Smooth muscle cell (in vitro differentiated cells): ENCODE data around the gene RAVER2. TPM values are rescaled to one million over a fixed set of nuclear protein-coding genes. Genes with fewer than 3 reads are reported as not detected.

ENCODE experiments used
- DNase-seq: peaks from one replicate; lab custom pipeline; 2025; ENCODE audit not compliant: unreplicated experiment; lab: John Stamatoyannopoulos, UW
- H2AFZ ChIP-seq: fragments of 200-600 bp; sonication (generic); 2 replicates; pipeline ENCODE4 v1.6.0; 2016; ENCODE audit warnings: antibody characterized with exemption, low read depth, mild to moderate bottlenecking
- H3F3A ChIP-seq: fragments of 200-600 bp; sonication (generic); 2 replicates; pipeline ENCODE4 v1.6.0; 2017; ENCODE audit warnings: antibody characterized with exemption, low read depth
- H3K27ac ChIP-seq: fragments of 200-600 bp; sonication (generic); 2 replicates; pipeline ENCODE4 v1.5.1; 2016; ENCODE audit warnings: low read depth, mild to moderate bottlenecking
- H3K27me3 ChIP-seq: fragments of 200-600 bp; sonication (generic); 2 replicates; pipeline ENCODE4 v1.6.1; 2016; ENCODE audit warnings: low read depth, mild to moderate bottlenecking
- H3K36me3 ChIP-seq: fragments of 200-600 bp; sonication (generic); 2 replicates; pipeline ENCODE4 v1.5.1; 2016; ENCODE audit warnings: low read depth
- H3K4me1 ChIP-seq: fragments of 200-600 bp; sonication (generic); 2 replicates; pipeline ENCODE4 v1.5.1; 2016; ENCODE audit warnings: low read depth
- H3K4me2 ChIP-seq: fragments of 200-600 bp; sonication (generic); 2 replicates; pipeline ENCODE4 v1.6.0; 2016; ENCODE audit warnings: mild to moderate bottlenecking
- H3K4me3 ChIP-seq: fragments of 200-600 bp; sonication (generic); 2 replicates; pipeline ENCODE4 v1.5.1; 2016; ENCODE audit warnings: mild to moderate bottlenecking
- H3K79me2 ChIP-seq: fragments of 200-600 bp; sonication (generic); 2 replicates; pipeline ENCODE4 v1.6.0; 2016; ENCODE audit warnings: low read depth, mild to moderate bottlenecking
- H3K9ac ChIP-seq: fragments of 200-600 bp; sonication (generic); 2 replicates; pipeline ENCODE4 v1.6.0; 2016; ENCODE audit warnings: low read depth
- H3K9me3 ChIP-seq: fragments of 200-600 bp; sonication (generic); replicated peaks from 2 replicates; pipeline ENCODE4 v1.5.1; 2016; ENCODE audit warnings: low read depth
- H4K20me1 ChIP-seq: fragments of 200-600 bp; sonication (generic); 2 replicates; pipeline ENCODE4 v1.6.0; 2016; ENCODE audit warnings: low read depth
- WGBS: methylation state at CpG from one replicate; pipeline ENCODE4 v1.1.7; 2016; ENCODE audit warnings: low lambda C conversion rate; 5-methylcytosine and 5-hydroxymethylcytosine counted together
- polyA plus RNA-seq: library from polyadenylated mRNA; unstranded; fragments of >200 nt; fragmentation: Nextera tagmentation; extraction: Ambion mirVana; gene quantifications from 2 replicates; pipeline ENCODE4 v1.2.1, GENCODE V29; 2016
- total RNA-seq: library from RNA; depleted of rRNA; stranded (reverse); fragments of >200 nt; gene quantifications from 2 replicates; pipeline ENCODE4 v1.2.3, GENCODE V29; 2014
- TF ChIP-seq, protein P1 (sequence below): fragments of 200-600 bp; sonication (generic); IDR thresholded peaks from 2 replicates; pipeline ENCODE4 v1.5.1; 2017; ENCODE audit warnings: borderline replicate concordance, mild to moderate bottlenecking, antibody characterized with exemption; ENCODE audit not compliant: insufficient read depth, poor library complexity, severe bottlenecking

Gene RAVER2
- total and polyA plus RNA-seq, 2 experiments from 2014 or later: 2.8 to 9.8 TPM

- Histone ChIP-seq H3F3A (no peaks in the 10 kb centered on the region), H2AFZ (no peak overlapping the region), H3K27me3 (no peaks in the 10 kb centered on the region), H3K4me3 (no peak overlapping the region), H3K36me3 (no peaks in the 10 kb centered on the region), H4K20me1 (no peaks in the 10 kb centered on the region), H3K9me3 (no peaks in the 10 kb centered on the region), H3K27ac (no peak overlapping the region), H3K9ac (no peak overlapping the region), H3K4me2 (no peak overlapping the region), H3K4me1 (no peaks in the 10 kb centered on the region), H3K79me2 (no peaks in the 10 kb centered on the region)
- WGBS: 74% methylated on average over 1 of the region's 1 CpG
- no peak for DNase-seq
- TF ChIP-seq, protein P1, sequence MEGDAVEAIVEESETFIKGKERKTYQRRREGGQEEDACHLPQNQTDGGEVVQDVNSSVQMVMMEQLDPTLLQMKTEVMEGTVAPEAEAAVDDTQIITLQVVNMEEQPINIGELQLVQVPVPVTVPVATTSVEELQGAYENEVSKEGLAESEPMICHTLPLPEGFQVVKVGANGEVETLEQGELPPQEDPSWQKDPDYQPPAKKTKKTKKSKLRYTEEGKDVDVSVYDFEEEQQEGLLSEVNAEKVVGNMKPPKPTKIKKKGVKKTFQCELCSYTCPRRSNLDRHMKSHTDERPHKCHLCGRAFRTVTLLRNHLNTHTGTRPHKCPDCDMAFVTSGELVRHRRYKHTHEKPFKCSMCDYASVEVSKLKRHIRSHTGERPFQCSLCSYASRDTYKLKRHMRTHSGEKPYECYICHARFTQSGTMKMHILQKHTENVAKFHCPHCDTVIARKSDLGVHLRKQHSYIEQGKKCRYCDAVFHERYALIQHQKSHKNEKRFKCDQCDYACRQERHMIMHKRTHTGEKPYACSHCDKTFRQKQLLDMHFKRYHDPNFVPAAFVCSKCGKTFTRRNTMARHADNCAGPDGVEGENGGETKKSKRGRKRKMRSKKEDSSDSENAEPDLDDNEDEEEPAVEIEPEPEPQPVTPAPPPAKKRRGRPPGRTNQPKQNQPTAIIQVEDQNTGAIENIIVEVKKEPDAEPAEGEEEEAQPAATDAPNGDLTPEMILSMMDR: no peak
Measured at GRCh38 chr1:64705591-64705990, 39.3 kb upstream of the RAVER2 start.

DNA sequence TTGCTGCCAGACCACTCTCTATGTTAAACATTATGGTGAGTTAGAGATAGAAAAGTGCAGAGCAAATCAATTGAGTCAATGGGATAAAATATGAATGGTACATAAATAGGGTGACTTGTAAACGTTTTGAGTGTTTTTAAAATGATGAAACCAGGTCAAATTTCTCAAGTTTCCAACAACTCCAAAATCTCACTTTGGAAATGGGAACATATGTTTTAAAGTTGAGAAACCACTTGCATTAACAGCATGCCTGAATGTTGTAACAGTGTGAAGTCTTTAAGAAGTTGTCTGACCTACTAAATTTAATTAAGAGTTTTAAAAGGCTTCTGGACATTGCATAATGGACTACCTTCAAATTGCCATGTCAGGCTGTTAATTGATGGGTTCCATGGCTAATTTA is 33.6 kb upstream of the RAVER2 start:
- 47% methylated on average over 1 of the region's 1 CpG for WGBS
- H3K27ac ChIP-seq: no peak overlapping the region
- no peaks in the 10 kb centered on the region for H3K4me1 ChIP-seq
- no peak overlapping the region for H3K9ac ChIP-seq
- H3K79me2 ChIP-seq: no peaks in the 10 kb centered on the region
- H3K36me3 ChIP-seq: no peaks in the 10 kb centered on the region
- H3K4me2 ChIP-seq: no peak overlapping the region
- no peaks in the 10 kb centered on the region for H3F3A ChIP-seq
- no peak overlapping the region for H2AFZ ChIP-seq
- no peak for DNase-seq
- no peaks in the 10 kb centered on the region for H3K27me3 ChIP-seq
- H3K4me3 ChIP-seq: no peak overlapping the region
- TF ChIP-seq, protein P1: no peak
- H4K20me1 ChIP-seq: no peaks in the 10 kb centered on the region
- H3K9me3 ChIP-seq: no peaks in the 10 kb centered on the region

DNA sequence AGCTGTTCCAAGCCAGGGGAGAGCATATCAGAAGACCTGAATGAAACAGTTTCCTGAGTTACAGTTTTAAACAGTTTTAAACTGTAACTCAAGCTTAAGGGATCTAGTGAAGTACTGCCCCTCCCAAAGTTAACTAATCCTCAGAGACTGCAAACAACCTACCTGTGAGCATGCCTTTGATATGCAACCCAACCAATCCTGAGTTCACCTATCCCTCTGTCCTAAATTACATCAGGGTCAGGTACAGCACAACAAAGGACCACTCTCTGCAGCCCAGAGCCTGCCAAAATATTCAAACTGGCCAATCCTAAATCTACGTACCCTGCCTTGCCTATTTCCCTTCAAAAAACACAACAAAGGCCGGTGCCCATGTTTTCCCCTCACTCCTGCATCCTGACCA is 32.8 kb upstream of the RAVER2 start:
- no peak overlapping the region for H3K27ac ChIP-seq
- H3K27me3 ChIP-seq: no peaks in the 10 kb centered on the region
- no peaks in the 10 kb centered on the region for H3F3A ChIP-seq
- no peaks in the 10 kb centered on the region for H3K9me3 ChIP-seq
- H3K4me1 ChIP-seq: no peaks in the 10 kb centered on the region
- no peak for DNase-seq
- no peak overlapping the region for H3K4me2 ChIP-seq
- 69% methylated on average over 2 of the region's 2 CpGs for WGBS
- H4K20me1 ChIP-seq: no peaks in the 10 kb centered on the region
- no peaks in the 10 kb centered on the region for H3K36me3 ChIP-seq
- TF ChIP-seq, protein P1: no peak
- no peak overlapping the region for H2AFZ ChIP-seq
- no peaks in the 10 kb centered on the region for H3K79me2 ChIP-seq
- no peak overlapping the region for H3K9ac ChIP-seq
- no peak overlapping the region for H3K4me3 ChIP-seq

- no peak overlapping the region for H3K4me2 ChIP-seq
- no peak overlapping the region for H3K9ac ChIP-seq
- no peaks in the 10 kb centered on the region for H3K4me1 ChIP-seq
- no peaks in the 10 kb centered on the region for H4K20me1 ChIP-seq
- no peak overlapping the region for H3K27ac ChIP-seq
- TF ChIP-seq, protein P1: no peak
- no peaks in the 10 kb centered on the region for H3K27me3 ChIP-seq
- H3K36me3 ChIP-seq: no peaks in the 10 kb centered on the region
- H2AFZ ChIP-seq: no peak overlapping the region
- H3K9me3 ChIP-seq: no peaks in the 10 kb centered on the region
- DNase-seq: no peak
- WGBS: 90% methylated on average over 2 of the region's 2 CpGs
- H3K4me3 ChIP-seq: no peak overlapping the region
- H3F3A ChIP-seq: no peaks in the 10 kb centered on the region
- no peaks in the 10 kb centered on the region for H3K79me2 ChIP-seq
Measured at GRCh38 chr1:64715186-64715585, 29.7 kb upstream of the RAVER2 start.
